Measurements from ENCODE around the gene UBD.

UBD gene

DNA sequence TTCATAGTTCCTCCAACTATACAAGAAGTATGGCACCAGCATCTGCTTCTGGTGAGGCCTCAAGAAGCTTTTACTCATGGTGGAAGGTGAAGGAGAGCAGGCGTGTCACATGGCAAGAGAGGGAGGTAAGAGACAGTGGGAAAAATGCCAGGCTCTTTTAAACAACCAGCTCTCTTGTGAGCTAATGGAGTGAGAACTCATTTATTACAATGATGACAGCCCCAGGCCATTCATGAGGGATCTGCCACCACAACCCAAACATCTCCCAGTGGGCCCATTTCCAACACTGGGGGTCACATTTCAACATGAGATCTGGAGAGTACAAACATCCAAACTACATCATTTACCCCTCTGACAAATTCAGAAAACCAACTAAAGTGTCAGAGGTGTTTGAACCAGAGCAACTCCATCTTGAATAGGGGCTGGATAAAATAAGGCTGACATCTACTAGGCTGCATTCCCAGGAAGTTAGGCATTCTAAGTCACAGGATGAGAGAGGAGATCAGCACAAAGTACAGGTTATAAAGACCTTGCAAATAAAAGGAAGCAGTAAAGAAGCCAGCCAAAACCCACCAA is 2.2 kb upstream of the UBD start:
- no peak for DNase-seq (ENCODE audit: low read depth in 2 of 2)

GRCh38 chr6:29561091-29561490 is 1.6 kb upstream of the UBD start:
- DNase-seq (ENCODE audit: low read depth in 2 of 2), result no peak

GRCh38 chr6:29558439-29559079 is 973 bp downstream of the UBD start:
- no peak for DNase-seq (ENCODE audit: low read depth in 2 of 2)

DNA sequence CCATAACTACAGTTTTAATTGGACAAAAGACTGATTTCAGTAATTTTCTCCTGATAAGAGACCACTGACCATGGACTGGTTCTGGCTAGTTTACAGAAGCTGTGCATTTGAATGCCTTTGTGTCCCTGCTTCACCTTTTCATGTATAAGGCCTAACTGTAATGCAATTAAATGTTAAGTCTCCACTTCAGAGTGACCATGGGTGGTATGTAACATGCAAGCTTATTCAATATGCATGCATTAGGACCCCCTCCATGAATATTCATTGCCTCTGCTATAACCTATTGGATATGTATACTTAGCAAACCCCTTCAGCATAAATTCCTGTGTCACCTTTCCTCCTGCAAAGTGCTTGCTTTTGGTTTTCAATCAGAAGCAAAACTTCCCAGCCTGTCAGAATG is 2.2 kb downstream of the UBD start:
- no peak for DNase-seq (ENCODE audit: low read depth in 2 of 2)

DNA sequence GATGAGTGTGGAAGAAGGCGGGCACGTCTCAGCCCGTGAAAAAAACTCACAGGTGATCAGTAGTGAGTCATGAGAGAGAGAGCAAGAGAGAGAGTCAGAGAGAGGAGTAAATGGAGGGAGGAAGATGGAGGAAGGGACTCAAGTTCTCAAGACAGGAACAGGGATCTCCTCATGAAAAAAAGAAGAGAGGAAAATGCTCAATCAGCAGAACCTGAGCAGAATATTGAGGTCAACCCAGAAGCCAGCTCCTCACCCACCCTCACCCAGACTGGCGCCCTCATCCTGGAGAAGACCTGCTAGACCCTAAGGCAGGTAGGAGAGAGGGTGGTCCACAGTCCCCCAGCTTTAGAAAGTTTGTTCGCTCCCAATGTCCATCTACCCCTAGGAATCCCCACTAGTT is 4.8 kb downstream of the UBD start:
- DNase-seq (ENCODE audit: low read depth in 2 of 2), result no peak

GRCh38 chr6:29553268-29554057 is 6.1 kb downstream of the UBD start:
- peak in 1 of 2 donors; percentile 37 for DNase-seq (ENCODE audit: low read depth in 2 of 2)

- no peak for DNase-seq (ENCODE audit: low read depth in 2 of 2)
These were observed 7.0 kb downstream of the UBD start for GRCh38 chr6:29552512-29553051.

DNA sequence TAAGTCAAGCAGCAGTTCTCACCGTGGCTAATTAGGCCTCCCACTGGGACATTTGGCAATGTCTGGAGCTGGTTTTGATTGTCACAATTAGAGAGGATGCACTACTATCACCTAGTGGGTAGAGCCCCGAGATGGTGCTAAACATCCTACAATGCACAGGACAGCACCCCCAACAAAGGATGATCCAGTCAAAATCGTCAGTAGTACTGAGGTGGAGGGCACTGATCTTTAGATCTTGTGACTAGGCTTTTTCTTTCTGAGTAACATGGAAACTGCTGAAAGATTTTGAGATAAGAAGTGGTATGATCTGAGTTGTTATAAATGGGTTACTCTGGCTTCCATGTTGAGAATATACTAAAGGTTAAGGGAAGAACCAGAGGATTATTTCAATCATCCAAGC is 12.0 kb downstream of the UBD start:
- DNase-seq (ENCODE audit: low read depth in 2 of 2), result no peak

GRCh38 chr6:29537714-29538403 is 21.7 kb downstream of the UBD start:
- DNase-seq (ENCODE audit: low read depth in 2 of 2), result no peak

- DNase-seq (ENCODE audit: low read depth in 2 of 2), result no peak
These were observed 27.1 kb downstream of the UBD start for GRCh38 chr6:29532320-29532951.

DNA sequence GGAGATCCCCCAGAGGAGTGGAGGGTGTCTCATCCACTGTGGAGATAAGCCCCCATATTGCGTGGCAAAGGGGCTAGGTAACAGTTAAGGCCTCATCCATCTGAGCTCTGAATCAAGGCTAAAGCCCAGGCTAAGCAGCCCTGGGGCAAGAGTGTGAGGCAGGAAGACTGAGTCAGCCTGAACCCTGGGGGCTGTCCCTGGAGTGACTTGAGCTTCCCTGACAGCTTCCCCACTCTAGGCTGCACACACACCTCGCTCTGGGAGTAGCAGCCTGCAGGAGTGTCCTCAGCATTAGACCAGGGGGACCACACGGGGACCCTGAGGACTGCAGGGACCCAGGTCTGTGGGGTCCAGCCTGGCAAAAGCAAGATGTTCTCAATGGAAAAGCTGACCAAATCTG is 27.9 kb downstream of the UBD start:
- no peak for DNase-seq (ENCODE audit: low read depth in 2 of 2)

- no peak for DNase-seq (ENCODE audit: low read depth in 2 of 2)
These were observed 28.7 kb downstream of the UBD start for GRCh38 chr6:29530671-29531310.

GRCh38 chr6:29529956-29530355 is 29.6 kb downstream of the UBD start:
- no peak for DNase-seq (ENCODE audit: low read depth in 2 of 2)

- no peak for DNase-seq (ENCODE audit: low read depth in 2 of 2)
These were observed 30.5 kb downstream of the UBD start for GRCh38 chr6:29528988-29529560.

DNA sequence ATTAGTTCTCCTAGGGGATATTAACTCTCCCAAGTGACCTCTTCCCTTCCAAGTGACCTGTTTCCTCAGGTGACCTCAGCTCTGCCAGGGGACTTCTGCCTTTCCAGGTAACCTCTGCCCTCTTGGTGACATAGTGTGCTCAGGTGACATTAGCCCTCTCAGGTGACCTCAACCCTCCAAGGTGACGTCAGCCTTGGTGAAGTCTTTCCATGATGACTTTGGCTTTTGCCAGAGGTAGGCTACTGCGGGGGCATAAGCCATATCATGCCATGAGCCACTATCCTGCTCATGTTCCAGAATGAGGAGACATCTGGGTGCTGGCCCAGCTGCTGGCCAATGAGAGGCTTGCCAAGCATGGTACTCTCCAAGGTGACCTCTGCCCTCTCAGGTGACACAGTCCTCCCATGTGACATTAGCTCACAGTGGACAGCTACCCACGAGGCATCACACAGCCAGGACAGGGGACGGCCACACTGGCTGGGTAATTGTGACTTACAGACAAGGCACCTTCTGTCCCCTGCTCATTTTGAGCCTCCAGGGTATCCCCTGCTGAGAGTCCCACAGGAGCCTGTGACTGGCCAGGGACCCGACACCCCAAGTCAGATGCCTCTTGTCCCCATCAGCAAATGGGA is 31.1 kb downstream of the UBD start:
- DNase-seq (ENCODE audit: low read depth in 2 of 2), result no peak

GRCh38 chr6:29527564-29527963 is 32.0 kb downstream of the UBD start:
- no peak for DNase-seq (ENCODE audit: low read depth in 2 of 2)

DNA sequence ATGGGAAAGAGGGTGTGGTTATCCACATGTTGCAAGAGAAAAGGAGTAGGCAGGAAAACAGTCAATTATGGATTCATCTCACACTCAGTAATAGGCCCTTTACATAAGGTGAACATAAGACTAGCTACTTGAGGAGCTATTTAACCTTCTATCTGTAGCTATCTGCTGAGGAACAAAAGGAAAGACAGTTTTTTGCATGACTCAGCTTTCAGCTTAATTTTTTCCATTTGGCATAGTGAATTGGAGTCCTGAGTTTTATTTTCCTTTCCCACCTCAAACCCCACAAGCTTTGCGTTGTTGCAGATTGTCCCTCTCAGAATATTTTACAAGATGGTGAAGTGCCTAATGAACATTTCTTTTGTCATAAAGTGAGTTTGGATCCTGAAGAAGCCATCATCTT is 32.4 kb downstream of the UBD start:
- DNase-seq (ENCODE audit: low read depth in 2 of 2), result no peak

- no peak for DNase-seq (ENCODE audit: low read depth in 2 of 2)
These were observed 34.3 kb downstream of the UBD start for GRCh38 chr6:29525311-29525639.

DNA sequence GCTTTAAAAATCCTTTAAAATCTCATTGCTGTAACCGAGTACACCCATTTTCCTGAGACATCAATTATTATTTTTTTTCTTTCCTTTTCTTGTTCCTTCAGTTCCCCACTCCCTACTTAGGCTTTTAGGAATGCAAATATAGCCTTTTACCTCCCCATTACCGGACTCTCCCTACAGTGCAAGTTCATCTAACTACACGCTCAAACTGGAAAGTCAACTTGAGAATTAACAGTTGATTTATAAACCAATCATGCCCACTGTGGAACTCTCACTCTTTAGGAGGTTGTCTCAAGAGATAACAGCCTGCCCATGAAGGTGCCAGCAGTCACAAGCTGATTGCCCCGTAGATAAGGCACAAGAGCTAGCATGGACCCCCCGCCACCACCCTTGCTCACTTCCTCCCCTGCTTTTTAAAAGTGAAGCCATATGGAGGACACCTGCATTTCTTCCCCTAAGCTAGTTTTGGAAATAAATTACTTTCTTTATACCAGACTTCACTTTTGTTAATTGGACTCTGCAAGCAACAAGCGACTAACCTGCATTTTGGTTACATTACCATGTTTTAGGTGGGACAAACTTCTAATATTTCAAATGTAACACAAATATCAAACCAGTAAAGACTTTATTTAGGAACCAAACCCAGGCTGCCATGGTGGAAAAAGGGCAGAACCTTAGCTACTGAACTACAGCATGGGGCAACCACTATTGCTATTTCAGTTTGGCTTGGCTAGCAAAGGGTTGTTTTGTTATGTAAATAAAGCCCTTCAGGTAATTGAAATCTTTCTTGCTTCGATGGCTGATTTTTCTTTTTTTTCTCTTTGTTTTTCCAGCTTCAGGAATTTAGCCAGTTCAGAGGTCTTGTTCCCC is 34.9 kb downstream of the UBD start:
- no peak for DNase-seq (ENCODE audit: low read depth in 2 of 2)

DNA sequence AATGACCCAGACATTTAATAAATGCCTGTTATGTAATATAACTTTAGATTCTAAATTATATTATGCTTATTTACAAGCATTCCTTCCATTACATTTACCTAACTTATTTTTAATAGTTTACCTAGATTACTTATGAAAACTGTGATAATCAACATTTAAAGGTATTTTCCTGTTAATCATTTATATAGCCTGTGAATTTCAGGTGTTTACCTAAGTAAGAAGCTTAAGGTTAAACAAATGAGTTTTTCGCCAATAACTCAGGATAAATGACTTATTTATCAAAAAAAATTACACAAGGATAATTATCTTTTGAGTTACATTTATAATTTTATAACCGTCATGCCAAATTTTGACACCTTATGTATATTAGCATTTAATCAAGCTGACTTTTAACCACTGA is 35.5 kb downstream of the UBD start:
- no peak for DNase-seq (ENCODE audit: low read depth in 2 of 2)
